SK-N-SH treated with all-trans-retinoic acid at 6 μM for 48 hours (cell line): ENCODE results near the gene CCM2L.

Experiments used
- GLIS3 ChIP-seq: fragments of 250-450 bp; sonication (Bioruptor Pico); IDR thresholded peaks from 2 replicates; pipeline ENCODE4 v1.5.0; 2020; ENCODE audit warnings: mild to moderate bottlenecking, moderate library complexity
- TCF4 ChIP-seq: fragments of 250-450 bp; sonication (Bioruptor Pico); IDR thresholded peaks from 2 replicates; pipeline ENCODE4 v1.8.0; 2021; ENCODE audit warnings: mild to moderate bottlenecking, moderate library complexity, borderline replicate concordance
- TSHZ2 ChIP-seq: fragments of 250-450 bp; sonication (Bioruptor Pico); IDR thresholded peaks from 2 replicates; pipeline ENCODE4 v1.5.0; 2020; ENCODE audit warnings: mild to moderate bottlenecking, moderate library complexity
- ZFP30 ChIP-seq: fragments of 450-650 bp; formaldehyde crosslinking; IDR thresholded peaks from 2 replicates; pipeline ENCODE4 v1.5.0; 2022; ENCODE audit warnings: mild to moderate bottlenecking, moderate library complexity
- ZNF8 ChIP-seq: fragments of 450-650 bp; formaldehyde crosslinking; IDR thresholded peaks from 2 replicates; pipeline ENCODE4 v1.5.0; 2020; ENCODE audit warnings: mild to moderate bottlenecking, moderate library complexity
- TF ChIP-seq, protein P1 (sequence below): fragments of 250-450 bp; sonication (Bioruptor Pico); IDR thresholded peaks from 2 replicates; pipeline ENCODE4 v1.5.1; 2020; ENCODE audit warnings: low read depth, mild to moderate bottlenecking, moderate library complexity
- TF ChIP-seq, protein P2 (sequence below): fragments of 250-450 bp; sonication (Bioruptor Pico); IDR thresholded peaks from 2 replicates; pipeline ENCODE4 v1.8.0; 2020; ENCODE audit warnings: mild to moderate bottlenecking, moderate library complexity, borderline replicate concordance

- TF ChIP-seq, protein P1, sequence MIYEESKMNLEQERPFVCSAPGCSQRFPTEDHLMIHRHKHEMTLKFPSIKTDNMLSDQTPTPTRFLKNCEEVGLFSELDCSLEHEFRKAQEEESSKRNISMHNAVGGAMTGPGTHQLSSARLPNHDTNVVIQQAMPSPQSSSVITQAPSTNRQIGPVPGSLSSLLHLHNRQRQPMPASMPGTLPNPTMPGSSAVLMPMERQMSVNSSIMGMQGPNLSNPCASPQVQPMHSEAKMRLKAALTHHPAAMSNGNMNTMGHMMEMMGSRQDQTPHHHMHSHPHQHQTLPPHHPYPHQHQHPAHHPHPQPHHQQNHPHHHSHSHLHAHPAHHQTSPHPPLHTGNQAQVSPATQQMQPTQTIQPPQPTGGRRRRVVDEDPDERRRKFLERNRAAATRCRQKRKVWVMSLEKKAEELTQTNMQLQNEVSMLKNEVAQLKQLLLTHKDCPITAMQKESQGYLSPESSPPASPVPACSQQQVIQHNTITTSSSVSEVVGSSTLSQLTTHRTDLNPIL (CRISPR knock-in tag): no peak
- TF ChIP-seq, protein P2, sequence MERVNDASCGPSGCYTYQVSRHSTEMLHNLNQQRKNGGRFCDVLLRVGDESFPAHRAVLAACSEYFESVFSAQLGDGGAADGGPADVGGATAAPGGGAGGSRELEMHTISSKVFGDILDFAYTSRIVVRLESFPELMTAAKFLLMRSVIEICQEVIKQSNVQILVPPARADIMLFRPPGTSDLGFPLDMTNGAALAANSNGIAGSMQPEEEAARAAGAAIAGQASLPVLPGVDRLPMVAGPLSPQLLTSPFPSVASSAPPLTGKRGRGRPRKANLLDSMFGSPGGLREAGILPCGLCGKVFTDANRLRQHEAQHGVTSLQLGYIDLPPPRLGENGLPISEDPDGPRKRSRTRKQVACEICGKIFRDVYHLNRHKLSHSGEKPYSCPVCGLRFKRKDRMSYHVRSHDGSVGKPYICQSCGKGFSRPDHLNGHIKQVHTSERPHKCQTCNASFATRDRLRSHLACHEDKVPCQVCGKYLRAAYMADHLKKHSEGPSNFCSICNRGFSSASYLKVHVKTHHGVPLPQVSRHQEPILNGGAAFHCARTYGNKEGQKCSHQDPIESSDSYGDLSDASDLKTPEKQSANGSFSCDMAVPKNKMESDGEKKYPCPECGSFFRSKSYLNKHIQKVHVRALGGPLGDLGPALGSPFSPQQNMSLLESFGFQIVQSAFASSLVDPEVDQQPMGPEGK (CRISPR knock-in tag): no peak
- TF ChIP-seq ZFP30 (CRISPR knock-in tag): no peak
- TF ChIP-seq GLIS3 (CRISPR knock-in tag): no peak
- TF ChIP-seq TSHZ2 (CRISPR knock-in tag): no peak
- TF ChIP-seq ZNF8 (CRISPR knock-in tag): no peak
- TF ChIP-seq TCF4 (CRISPR knock-in tag): no peak
These were observed 69.4 kb downstream of the CCM2L start for GRCh38 chr20:32079655-32080109.
